Panc1 (cell line): ENCODE results near the gene HINFP. TPM values are rescaled to one million over a fixed set of nuclear protein-coding genes. Genes with fewer than 3 reads are reported as not detected.

Experiments used
- ATAC-seq: fragments of 200-7000 bp; cut with Tn5 transposase; 2 replicates; pipeline ENCODE4 v1.9.1; 2020; ENCODE audit warnings: mild to moderate bottlenecking, moderate library complexity
- BruUV-seq: library from RNA; stranded (reverse); fragments of 400-500 nt; replicated peaks from 2 replicates; lab custom pipeline; 2021; lab: Mats Ljungman, UMichigan
- CTCF ChIA-PET: fragments of 300-600 bp; sonication (Branson Sonifier 250); formaldehyde crosslinking; loops from one replicate; lab custom pipeline; 2022; ENCODE audit warnings: antibody characterized with exemption; lab: Charles Lee
- POLR2A ChIA-PET: fragments of 300-600 bp; sonication (Branson Sonifier 250); formaldehyde crosslinking; loops from one replicate; lab custom pipeline; 2022; ENCODE audit warnings: antibody characterized with exemption; lab: Charles Lee
- DNase-seq: peaks from one replicate; pipeline ENCODE4 v3.0.0-alpha.2; 2010; ENCODE audit warnings: low read depth, low spot score
- H3K27ac ChIP-seq: 2 replicates; pipeline ENCODE4 v1.5.1; 2011; ENCODE audit warnings: mild to moderate bottlenecking, low read length, inconsistent platforms
- H3K27me3 ChIP-seq: fragments of 200-500 bp; sonication (Bioruptor generic); 2 replicates; pipeline ENCODE4 v1.6.0; 2014; ENCODE audit warnings: low read length, inconsistent platforms; ENCODE audit not compliant: control insufficient read depth, insufficient read depth
- H3K36me3 ChIP-seq: fragments of 200-500 bp; sonication (Bioruptor generic); 2 replicates; pipeline ENCODE4 v1.5.1; 2014; ENCODE audit warnings: inconsistent platforms, mild to moderate bottlenecking, low read length, moderate library complexity; ENCODE audit not compliant: control insufficient read depth, insufficient read depth
- H3K4me1 ChIP-seq: 2 replicates; pipeline ENCODE4 v1.5.1; 2011; ENCODE audit warnings: inconsistent platforms, mild to moderate bottlenecking, low read length, moderate library complexity; ENCODE audit not compliant: control insufficient read depth, insufficient read depth
- H3K4me3 ChIP-seq, 2 experiments: 2 replicates each; pipeline ENCODE4 v1.5.1; 2011 to 2012; ENCODE audit warnings: low read depth in 2 of 2, low read length in 2 of 2, mild to moderate bottlenecking in 2 of 2, inconsistent platforms in 1 of 2, moderate library complexity in 1 of 2
- H3K9me3 ChIP-seq: fragments of 200-500 bp; sonication (Bioruptor generic); 2 replicates; pipeline ENCODE4 v1.5.1; 2014; ENCODE audit warnings: low read depth, mild to moderate bottlenecking, inconsistent platforms, low read length, moderate library complexity; ENCODE audit not compliant: control insufficient read depth, insufficient read depth
- CTCF ChIP-seq: fragments of 450-650 bp; IDR thresholded peaks from 2 replicates; pipeline ENCODE4 v1.5.1; 2017; ENCODE audit warnings: mild to moderate bottlenecking
- POLR2AphosphoS5 ChIP-seq: IDR thresholded peaks from 2 replicates; pipeline ENCODE4 v1.6.1; 2012; ENCODE audit warnings: mild to moderate bottlenecking, low read depth, low read length, moderate library complexity
- SIN3A ChIP-seq: IDR thresholded peaks from 2 replicates; pipeline ENCODE4 v1.6.1; 2012; ENCODE audit warnings: low read depth, mild to moderate bottlenecking, low read length, moderate library complexity, borderline replicate concordance; ENCODE audit not compliant: insufficient read depth
- TCF7L2 ChIP-seq: IDR thresholded peaks from 2 replicates; pipeline ENCODE4 v1.6.1; 2011; ENCODE audit warnings: mild to moderate bottlenecking, low read depth, low read length, inconsistent platforms
- in situ Hi-C: cut with HindIII; loops from 2 replicates; pipeline ENCODE4 v1.10.0; 2016; ENCODE audit warnings: low sequenced_read_pairs, low pct_unique_long_range_greater_than_20kb
- intact Hi-C: fragments of 100-400 bp; cut with micrococcal nuclease; formaldehyde crosslinking; loops from one replicate; pipeline ENCODE4 v1.10.0; 2022; ENCODE audit not compliant: unreplicated experiment
- total RNA-seq: library from RNA; stranded (reverse); gene quantifications from one replicate; pipeline ENCODE4 v1.2.1, GENCODE V29; 2021; ENCODE audit not compliant: unreplicated experiment
- TF ChIP-seq, protein P1 (sequence below), 2 experiments: IDR thresholded peaks; 2 replicates each; pipeline ENCODE4 v1.6.1; 2011 to 2012; ENCODE audit warnings: low read depth in 2 of 2, control low read depth in 1 of 2, low read length in 1 of 2, mild to moderate bottlenecking in 1 of 2, moderate library complexity in 1 of 2; ENCODE audit not compliant: insufficient read depth in 1 of 2

HINFP gene
- total RNA-seq, 1 experiment from 2014 or later, result 52.7 TPM

DNA sequence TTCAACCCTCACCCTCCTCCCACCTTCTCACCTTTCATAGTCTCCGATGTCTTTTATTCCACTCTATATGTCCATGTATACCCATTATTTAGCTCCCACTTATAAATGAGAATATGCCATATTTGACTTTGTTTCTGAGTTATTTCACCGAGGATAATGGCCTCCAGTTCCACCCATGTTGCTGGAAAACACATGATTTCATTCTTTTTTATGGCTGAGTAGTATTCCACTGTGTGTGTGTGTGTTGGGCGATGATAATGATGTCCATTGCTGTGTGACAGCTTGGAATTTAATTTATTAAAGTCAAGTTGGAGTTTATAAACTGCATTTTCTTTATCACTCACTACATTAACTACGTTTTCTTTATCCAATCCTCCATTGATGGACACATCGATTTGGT, 3.2 kb upstream of the HINFP start:
- no peak for ATAC-seq
- TF ChIP-seq, protein P1, sequence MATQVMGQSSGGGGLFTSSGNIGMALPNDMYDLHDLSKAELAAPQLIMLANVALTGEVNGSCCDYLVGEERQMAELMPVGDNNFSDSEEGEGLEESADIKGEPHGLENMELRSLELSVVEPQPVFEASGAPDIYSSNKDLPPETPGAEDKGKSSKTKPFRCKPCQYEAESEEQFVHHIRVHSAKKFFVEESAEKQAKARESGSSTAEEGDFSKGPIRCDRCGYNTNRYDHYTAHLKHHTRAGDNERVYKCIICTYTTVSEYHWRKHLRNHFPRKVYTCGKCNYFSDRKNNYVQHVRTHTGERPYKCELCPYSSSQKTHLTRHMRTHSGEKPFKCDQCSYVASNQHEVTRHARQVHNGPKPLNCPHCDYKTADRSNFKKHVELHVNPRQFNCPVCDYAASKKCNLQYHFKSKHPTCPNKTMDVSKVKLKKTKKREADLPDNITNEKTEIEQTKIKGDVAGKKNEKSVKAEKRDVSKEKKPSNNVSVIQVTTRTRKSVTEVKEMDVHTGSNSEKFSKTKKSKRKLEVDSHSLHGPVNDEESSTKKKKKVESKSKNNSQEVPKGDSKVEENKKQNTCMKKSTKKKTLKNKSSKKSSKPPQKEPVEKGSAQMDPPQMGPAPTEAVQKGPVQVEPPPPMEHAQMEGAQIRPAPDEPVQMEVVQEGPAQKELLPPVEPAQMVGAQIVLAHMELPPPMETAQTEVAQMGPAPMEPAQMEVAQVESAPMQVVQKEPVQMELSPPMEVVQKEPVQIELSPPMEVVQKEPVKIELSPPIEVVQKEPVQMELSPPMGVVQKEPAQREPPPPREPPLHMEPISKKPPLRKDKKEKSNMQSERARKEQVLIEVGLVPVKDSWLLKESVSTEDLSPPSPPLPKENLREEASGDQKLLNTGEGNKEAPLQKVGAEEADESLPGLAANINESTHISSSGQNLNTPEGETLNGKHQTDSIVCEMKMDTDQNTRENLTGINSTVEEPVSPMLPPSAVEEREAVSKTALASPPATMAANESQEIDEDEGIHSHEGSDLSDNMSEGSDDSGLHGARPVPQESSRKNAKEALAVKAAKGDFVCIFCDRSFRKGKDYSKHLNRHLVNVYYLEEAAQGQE (IDR thresholded peaks at IDR 0.05; ENCODE audit: insufficient read depth in 1 of 2, low read depth in 2 of 2, low read length in 1 of 2), result no peak
- TF ChIP-seq SIN3A (no peak), POLR2AphosphoS5 (no peak), TCF7L2 (no peak), CTCF (no peak)
- Histone ChIP-seq H3K4me3 (no peak overlapping the region), H3K9me3 (no peaks in the 10 kb centered on the region), H3K27ac (no peak overlapping the region), H3K27me3 (no peaks in the 10 kb centered on the region), H3K36me3 (peaks cover 5% of the 10 kb centered on the region; the same call in 1 of the 2 replicates), H3K4me1 (peaks cover 12% of the 10 kb centered on the region)
- ChIA-PET CTCF (no interaction called here), POLR2A (no interaction called here)
- intact Hi-C loops, result no loop called here
- DNase-seq, result no peak
- BruUV-seq, result no TSS peak
- in situ Hi-C loops, result no loop called here

DNA sequence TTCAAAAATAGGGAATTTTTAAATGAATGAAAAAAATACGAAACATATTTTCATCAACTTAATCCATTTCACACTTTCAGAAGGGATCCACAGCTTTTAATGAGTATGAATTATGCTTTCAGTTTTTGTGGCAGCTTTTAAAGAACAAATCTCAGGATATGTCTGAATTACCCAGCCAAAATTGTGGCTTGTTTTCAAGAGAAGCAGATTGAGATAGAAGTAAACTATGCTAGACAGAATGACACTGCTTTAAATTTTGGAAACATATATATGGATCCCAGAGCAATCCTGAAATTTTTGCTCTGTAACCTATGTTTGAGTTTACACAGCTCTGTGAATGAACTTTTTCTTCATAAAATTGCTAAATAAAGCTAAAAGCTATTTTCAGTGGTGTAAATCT, 2.4 kb upstream of the HINFP start:
- POLR2A ChIA-PET, result no interaction called here
- no peak for DNase-seq
- ATAC-seq, result no peak
- intact Hi-C loops (no loop called here), in situ Hi-C loops (no loop called here)
- H3K4me1 ChIP-seq, result peaks cover 12% of the 10 kb centered on the region
- TF ChIP-seq, protein P1 (IDR thresholded peaks at IDR 0.05; ENCODE audit: insufficient read depth in 1 of 2, low read depth in 2 of 2, low read length in 1 of 2), result no peak
- TF ChIP-seq SIN3A (no peak), POLR2AphosphoS5 (no peak), TCF7L2 (no peak), CTCF (no peak)
- CTCF ChIA-PET, result interaction anchor here (0.8 kb wide), 1 partner anchor 9 kb away, joined by 7 read pairs; no protein-coding TSS in a partner anchor
- H3K4me3 ChIP-seq, result no peak overlapping the region
- H3K27ac ChIP-seq, result no peak overlapping the region
- peaks cover 5% of the 10 kb centered on the region; the same call in 1 of the 2 replicates for H3K36me3 ChIP-seq
- no peaks in the 10 kb centered on the region for H3K9me3 ChIP-seq
- no TSS peak for BruUV-seq
- H3K27me3 ChIP-seq, result no peaks in the 10 kb centered on the region
